Liver (tissue), 9 donors: Measurements from ENCODE around the gene C16orf74. TPM values are rescaled to one million over a fixed set of nuclear protein-coding genes. Genes with fewer than 3 reads are reported as not detected.

Source experiments
- DNase-seq: peaks from one replicate; pipeline ENCODE4 v3.0.0-alpha.2; 2017; ENCODE audit warnings: low spot score
- H3K27ac ChIP-seq, 2 donors: one replicate each; pipeline ENCODE4 v1.7.0; 2013; ENCODE audit warnings: inconsistent platforms in 2 of 2, low read length in 2 of 2, control low read depth in 1 of 2, low read depth in 1 of 2, mild to moderate bottlenecking in 1 of 2
- H3K27me3 ChIP-seq, 4 donors: one replicate each; pipeline versions ENCODE4 v1.6.1 to v1.7.0; 2013; ENCODE audit warnings: low read length in 3 of 4, inconsistent platforms in 1 of 4, mild to moderate bottlenecking in 1 of 4, moderate library complexity in 1 of 4; ENCODE audit not compliant: control insufficient read depth in 4 of 4, insufficient read depth in 4 of 4
- H3K36me3 ChIP-seq, 4 donors: one replicate each; pipeline versions ENCODE4 v1.6.1 to v1.7.0; 2013; ENCODE audit warnings: low read length in 3 of 4, mild to moderate bottlenecking in 3 of 4, low read depth in 1 of 4, moderate library complexity in 1 of 4; ENCODE audit not compliant: control insufficient read depth in 4 of 4, insufficient read depth in 3 of 4
- H3K4me1 ChIP-seq, 4 donors: one replicate each; pipeline versions ENCODE4 v1.6.1 to v1.7.0; 2013; ENCODE audit warnings: low read length in 3 of 4, mild to moderate bottlenecking in 3 of 4, moderate library complexity in 1 of 4; ENCODE audit not compliant: control insufficient read depth in 4 of 4, insufficient read depth in 4 of 4
- H3K4me3 ChIP-seq, 3 donors: one replicate each; pipeline versions ENCODE4 v1.6.1 to v1.7.0; 2013; ENCODE audit warnings: low read length in 3 of 3, control low read depth in 1 of 3, low read depth in 1 of 3, mild to moderate bottlenecking in 1 of 3
- H3K9ac ChIP-seq, 2 donors: one replicate each; pipeline ENCODE4 v1.7.0; 2013; ENCODE audit warnings: low read length in 2 of 2, mild to moderate bottlenecking in 2 of 2, moderate library complexity in 2 of 2, control low read depth in 1 of 2, low read depth in 1 of 2
- H3K9me3 ChIP-seq, 4 donors: one replicate each; pipeline versions ENCODE4 v1.6.1 to v1.7.0; 2013; ENCODE audit warnings: low read length in 3 of 4; ENCODE audit not compliant: control insufficient read depth in 4 of 4
- FOXA1 ChIP-seq: IDR thresholded peaks from 2 replicates; pipeline ENCODE4 v1.6.1; 2016; ENCODE audit warnings: antibody characterized with exemption
- FOXA2 ChIP-seq: IDR thresholded peaks from 2 replicates; pipeline ENCODE4 v1.6.1; 2016; ENCODE audit warnings: antibody characterized with exemption
- GABPA ChIP-seq, 2 donors: IDR thresholded peaks in 1 of 2; conservative IDR thresholded peaks in 1 of 2; 2 replicates each; pipeline ENCODE4 v1.6.1; 2016; ENCODE audit warnings: antibody characterized with exemption in 2 of 2, mild to moderate bottlenecking in 1 of 2, moderate library complexity in 1 of 2
- HNF4A ChIP-seq, 2 donors: conservative IDR thresholded peaks; 2 replicates each; pipeline ENCODE4 v1.6.1; 2016; ENCODE audit warnings: antibody characterized with exemption in 2 of 2, mild to moderate bottlenecking in 2 of 2
- JUND ChIP-seq, 2 donors: IDR thresholded peaks; 2 replicates each; pipeline ENCODE4 v1.6.1; 2016; ENCODE audit warnings: antibody characterized with exemption in 2 of 2
- NR2F2 ChIP-seq: IDR thresholded peaks from 2 replicates; pipeline ENCODE4 v1.6.1; 2016; ENCODE audit warnings: antibody characterized with exemption
- RAD21 ChIP-seq, 2 donors: IDR thresholded peaks; 2 replicates each; pipeline ENCODE4 v1.6.1; 2016; ENCODE audit warnings: antibody characterized with exemption in 2 of 2, mild to moderate bottlenecking in 2 of 2
- RXRA ChIP-seq, 2 donors: IDR thresholded peaks; 2 replicates each; pipeline ENCODE4 v1.6.1; 2017 to 2018; ENCODE audit warnings: antibody characterized with exemption in 2 of 2, mild to moderate bottlenecking in 1 of 2
- TAF1 ChIP-seq: conservative IDR thresholded peaks from 2 replicates; pipeline ENCODE4 v1.6.1; 2016; ENCODE audit warnings: antibody characterized with exemption, mild to moderate bottlenecking
- YY1 ChIP-seq: IDR thresholded peaks from 2 replicates; pipeline ENCODE4 v1.6.1; 2016; ENCODE audit warnings: antibody characterized with exemption, mild to moderate bottlenecking
- WGBS: extraction: QIAGEN DNeasy Blood & Tissue Kit; methylation state at CpG from one replicate; pipeline ENCODE4 v1.1.7; 2013; 5-methylcytosine and 5-hydroxymethylcytosine counted together
- polyA plus RNA-seq, 2 donors: library from polyadenylated mRNA; stranded (reverse) in 1 of 2; unstranded in 1 of 2; fragments of 200-250 nt in 1 of 2; fragments of >200 nt in 1 of 2; fragmentation: Nextera tagmentation in 1 of 2; extraction: Ambion mirVana in 1 of 2; gene quantifications; one replicate each; pipeline versions ENCODE4 v1.2.1 to v1.2.3, GENCODE V29; 2013 to 2015
- total RNA-seq, 2 donors: library from RNA; depleted of rRNA; stranded (reverse); fragments of >200 nt; gene quantifications; one replicate each; pipeline ENCODE4 v1.2.3, GENCODE V29; 2014
- TF ChIP-seq, protein P1 (sequence below): IDR thresholded peaks from 2 replicates; pipeline ENCODE4 v1.6.1; 2016; ENCODE audit warnings: antibody characterized with exemption, mild to moderate bottlenecking
- TF ChIP-seq, protein P2 (sequence below): IDR thresholded peaks from 2 replicates; pipeline ENCODE4 v1.6.1; 2016; ENCODE audit warnings: antibody characterized with exemption
- TF ChIP-seq, protein P3 (sequence below): IDR thresholded peaks from 2 replicates; pipeline ENCODE4 v1.6.1; 2016; ENCODE audit warnings: antibody characterized with exemption
- donor health status: healthy.
- donor health status: healthy.
- donor health status: healthy.
- donor health status: healthy.
- donor health status: healthy.

Gene C16orf74
- total and polyA plus RNA-seq, 4 donors: 0.37 to 0.75 (median 0.43) TPM

- Histone ChIP-seq H3K4me3 (no peak overlapping the region), H3K9ac (no peak overlapping the region), H3K27me3 (no peaks in the 10 kb centered on the region), H3K36me3 (no peaks in the 10 kb centered on the region), H3K27ac (no peak overlapping the region), H3K4me1 (peaks cover 0 to 5% (median 2%) of the 10 kb centered on the region in 4 donors), H3K9me3 (no peaks in the 10 kb centered on the region)
- 91% methylated on average over 12 of the region's 12 CpGs for WGBS
- TF ChIP-seq NR2F2 (no peak), FOXA1 (no peak)
- TF ChIP-seq, protein P1, sequence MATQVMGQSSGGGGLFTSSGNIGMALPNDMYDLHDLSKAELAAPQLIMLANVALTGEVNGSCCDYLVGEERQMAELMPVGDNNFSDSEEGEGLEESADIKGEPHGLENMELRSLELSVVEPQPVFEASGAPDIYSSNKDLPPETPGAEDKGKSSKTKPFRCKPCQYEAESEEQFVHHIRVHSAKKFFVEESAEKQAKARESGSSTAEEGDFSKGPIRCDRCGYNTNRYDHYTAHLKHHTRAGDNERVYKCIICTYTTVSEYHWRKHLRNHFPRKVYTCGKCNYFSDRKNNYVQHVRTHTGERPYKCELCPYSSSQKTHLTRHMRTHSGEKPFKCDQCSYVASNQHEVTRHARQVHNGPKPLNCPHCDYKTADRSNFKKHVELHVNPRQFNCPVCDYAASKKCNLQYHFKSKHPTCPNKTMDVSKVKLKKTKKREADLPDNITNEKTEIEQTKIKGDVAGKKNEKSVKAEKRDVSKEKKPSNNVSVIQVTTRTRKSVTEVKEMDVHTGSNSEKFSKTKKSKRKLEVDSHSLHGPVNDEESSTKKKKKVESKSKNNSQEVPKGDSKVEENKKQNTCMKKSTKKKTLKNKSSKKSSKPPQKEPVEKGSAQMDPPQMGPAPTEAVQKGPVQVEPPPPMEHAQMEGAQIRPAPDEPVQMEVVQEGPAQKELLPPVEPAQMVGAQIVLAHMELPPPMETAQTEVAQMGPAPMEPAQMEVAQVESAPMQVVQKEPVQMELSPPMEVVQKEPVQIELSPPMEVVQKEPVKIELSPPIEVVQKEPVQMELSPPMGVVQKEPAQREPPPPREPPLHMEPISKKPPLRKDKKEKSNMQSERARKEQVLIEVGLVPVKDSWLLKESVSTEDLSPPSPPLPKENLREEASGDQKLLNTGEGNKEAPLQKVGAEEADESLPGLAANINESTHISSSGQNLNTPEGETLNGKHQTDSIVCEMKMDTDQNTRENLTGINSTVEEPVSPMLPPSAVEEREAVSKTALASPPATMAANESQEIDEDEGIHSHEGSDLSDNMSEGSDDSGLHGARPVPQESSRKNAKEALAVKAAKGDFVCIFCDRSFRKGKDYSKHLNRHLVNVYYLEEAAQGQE: no peak
- TF ChIP-seq, protein P2, sequence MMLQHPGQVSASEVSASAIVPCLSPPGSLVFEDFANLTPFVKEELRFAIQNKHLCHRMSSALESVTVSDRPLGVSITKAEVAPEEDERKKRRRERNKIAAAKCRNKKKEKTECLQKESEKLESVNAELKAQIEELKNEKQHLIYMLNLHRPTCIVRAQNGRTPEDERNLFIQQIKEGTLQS: no peak
- TF ChIP-seq, protein P3, sequence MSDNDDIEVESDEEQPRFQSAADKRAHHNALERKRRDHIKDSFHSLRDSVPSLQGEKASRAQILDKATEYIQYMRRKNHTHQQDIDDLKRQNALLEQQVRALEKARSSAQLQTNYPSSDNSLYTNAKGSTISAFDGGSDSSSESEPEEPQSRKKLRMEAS: no peak
- DNase-seq: no peak
Observed at GRCh38 chr16:85724936-85725335, 26.0 kb downstream of the C16orf74 start.

DNA sequence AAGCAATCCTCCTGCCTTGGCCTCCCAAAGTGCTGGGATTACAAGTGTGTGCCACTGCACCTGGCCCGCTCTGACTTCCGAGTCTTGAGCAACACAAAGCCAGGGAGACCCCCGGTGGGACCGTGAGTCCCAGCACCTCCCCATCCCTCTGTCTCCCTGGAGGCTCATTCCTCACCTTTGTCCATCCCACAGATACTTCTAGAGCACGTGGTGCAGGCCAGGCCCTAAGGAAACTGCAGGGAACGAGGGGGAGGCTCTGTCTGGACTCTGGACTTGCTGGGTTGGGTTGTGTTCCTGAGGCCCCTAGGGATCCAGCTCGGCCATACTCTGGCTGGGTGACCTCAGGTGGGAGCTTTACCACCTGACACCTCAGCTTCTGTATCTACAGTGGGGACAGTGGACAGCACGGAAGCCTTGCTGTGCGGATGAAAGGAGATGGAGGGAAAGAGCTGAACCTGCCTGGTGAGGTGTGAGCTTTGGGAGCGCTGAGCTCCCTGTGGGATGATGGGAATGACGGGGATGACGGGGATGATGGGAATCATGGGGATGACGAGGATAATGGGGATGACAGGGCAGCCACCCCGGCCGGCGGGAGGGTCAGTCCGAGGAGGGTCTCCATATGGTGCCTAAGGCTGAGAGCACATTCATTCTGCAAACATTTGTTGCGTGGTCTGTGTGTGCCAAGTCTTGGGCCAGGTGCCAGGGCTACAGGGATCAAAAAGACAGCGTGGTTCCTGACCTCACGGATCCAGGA lies 26.6 kb downstream of the C16orf74 start:
- Histone ChIP-seq H3K27ac (no peak overlapping the region), H3K9me3 (no peaks in the 10 kb centered on the region), H3K4me1 (peaks cover 0 to 10% (median 2%) of the 10 kb centered on the region in 4 donors), H3K9ac (no peak overlapping the region), H3K27me3 (no peaks in the 10 kb centered on the region), H3K4me3 (no peak overlapping the region), H3K36me3 (no peaks in the 10 kb centered on the region)
- DNase-seq: no peak
- 83% methylated on average over 20 of the region's 20 CpGs for WGBS
- TF ChIP-seq, protein P2: no peak
- TF ChIP-seq JUND (IDR thresholded peaks at IDR 0.05): no peak
- no peak for TF ChIP-seq NR2F2
- no peak for TF ChIP-seq RAD21 (IDR thresholded peaks at IDR 0.05)
- TF ChIP-seq FOXA2: no peak
- no peak for TF ChIP-seq GABPA (IDR thresholded peaks at IDR 0.05 in 1 of 2, conservative IDR thresholded peaks at IDR 0.05 in 1 of 2)
- TF ChIP-seq, protein P3: no peak
- TF ChIP-seq YY1: no peak
- TF ChIP-seq RXRA (IDR thresholded peaks at IDR 0.05): no peak
- TF ChIP-seq FOXA1: no peak
- TF ChIP-seq, protein P1: no peak
- no peak for TF ChIP-seq HNF4A (conservative IDR thresholded peaks at IDR 0.05)
- no peak for TF ChIP-seq TAF1
